SK-N-SH (cell line): ENCODE results near the gene ACTL10. TPM values are rescaled to one million over a fixed set of nuclear protein-coding genes. Genes with fewer than 3 reads are reported as not detected.
A peak's percentile ranks its signal among the peaks of the same experiment; 100 is the strongest.

ENCODE experiments used
- CTCF ChIA-PET: fragments of 300-600, 350-600 bp; formaldehyde crosslinking; extraction: SDS; loops from one replicate; lab custom pipeline; 2021; lab: Yijun Ruan, JAX
- POLR2A ChIA-PET: fragments of 350-600 bp; sonication (Branson Sonifier 250); formaldehyde crosslinking; extraction: SDS; loops from one replicate; lab custom pipeline; 2020; ENCODE audit warnings: antibody characterized with exemption, inconsistent platforms; lab: Yijun Ruan, JAX
- DNase-seq: peaks from one replicate; pipeline ENCODE4 v3.0.0; 2012
- H2AFZ ChIP-seq: fragments of 200-600 bp; sonication (generic); 2 replicates; pipeline ENCODE4 v1.8.1; 2016; ENCODE audit warnings: antibody characterized with exemption, mild to moderate bottlenecking, low read depth
- H3F3A ChIP-seq: fragments of 200-600 bp; sonication (generic); replicated peaks from 2 replicates; pipeline ENCODE3; 2016; ENCODE audit warnings: antibody characterized with exemption, mild to moderate bottlenecking; ENCODE audit not compliant: insufficient read depth
- H3K27ac ChIP-seq, 2 experiments: fragments of 200-500 bp in 1 of 2; fragments of 200-600 bp in 1 of 2; sonication (Bioruptor generic) in 1 of 2; sonication (generic), shearing (Covaris generic) in 1 of 2; 2 replicates each; pipeline versions ENCODE4 v1.5.1 to v1.6.1; 2014 to 2016; ENCODE audit warnings: low read depth in 2 of 2, inconsistent platforms in 1 of 2, low read length in 1 of 2, mild to moderate bottlenecking in 1 of 2, mixed read lengths in 1 of 2
- H3K27me3 ChIP-seq: fragments of 200-600 bp; sonication (generic), shearing (Covaris generic); 2 replicates; pipeline ENCODE4 v1.6.1; 2016; ENCODE audit warnings: mixed run types; ENCODE audit not compliant: insufficient read depth
- H3K36me3 ChIP-seq, 2 experiments: fragments of 200-500 bp in 1 of 2; fragments of 200-600 bp in 1 of 2; sonication (Bioruptor generic) in 1 of 2; sonication (generic) in 1 of 2; replicated peaks in 1 of 2; 2 replicates each; pipeline versions ENCODE3 to v1.5.1; 2014 to 2016; ENCODE audit warnings: low read length in 1 of 2, mild to moderate bottlenecking in 1 of 2; ENCODE audit not compliant: insufficient read depth in 2 of 2, control insufficient read depth in 1 of 2
- H3K4me1 ChIP-seq, 2 experiments: fragments of 200-500 bp in 1 of 2; fragments of 200-600 bp in 1 of 2; sonication (Bioruptor generic) in 1 of 2; sonication (generic), shearing (Covaris generic) in 1 of 2; 2 replicates each; pipeline versions ENCODE4 v1.5.1 to v1.6.1; 2014 to 2016; ENCODE audit warnings: low read depth in 1 of 2, low read length in 1 of 2, mixed run types in 1 of 2; ENCODE audit not compliant: insufficient read depth in 2 of 2, control insufficient read depth in 1 of 2
- H3K4me2 ChIP-seq: fragments of 200-600 bp; sonication (generic), shearing (Covaris generic); 2 replicates; pipeline ENCODE4 v1.6.1; 2017; ENCODE audit warnings: mixed run types
- H3K4me3 ChIP-seq, 2 experiments: fragments of 200-500 bp in 1 of 2; fragments of 200-600 bp in 1 of 2; sonication (Bioruptor generic) in 1 of 2; sonication (generic), shearing (Covaris generic) in 1 of 2; 2 replicates each; pipeline versions ENCODE4 v1.5.1 to v1.8.1; 2014 to 2016; ENCODE audit warnings: low read depth in 2 of 2, inconsistent platforms in 1 of 2, low read length in 1 of 2, mild to moderate bottlenecking in 1 of 2, mixed read lengths in 1 of 2, moderate library complexity in 1 of 2
- H3K79me2 ChIP-seq: fragments of 200-600 bp; sonication (generic); 2 replicates; pipeline ENCODE4 v1.8.1; 2017; ENCODE audit warnings: mild to moderate bottlenecking; ENCODE audit not compliant: insufficient read depth
- H3K9ac ChIP-seq: fragments of 200-600 bp; sonication (generic); 2 replicates; pipeline ENCODE4 v1.6.1; 2017; ENCODE audit warnings: mixed run types
- H3K9me2 ChIP-seq: fragments of 200-600 bp; sonication (generic); 2 replicates; pipeline ENCODE4 v1.6.1; 2017; ENCODE audit warnings: mixed run types
- H3K9me3 ChIP-seq: fragments of 200-600 bp; sonication (generic); 2 replicates; pipeline ENCODE4 v1.6.1; 2017; ENCODE audit warnings: mixed run types, mild to moderate bottlenecking, moderate library complexity
- H4K20me1 ChIP-seq: fragments of 200-600 bp; sonication (generic); 2 replicates; pipeline ENCODE4 v1.6.1; 2017; ENCODE audit warnings: mild to moderate bottlenecking, mixed run types; ENCODE audit not compliant: insufficient read depth
- ELF1 ChIP-seq: IDR thresholded peaks from 2 replicates; pipeline ENCODE4 v1.4.0; 2012
- FOXM1 ChIP-seq: IDR thresholded peaks from 2 replicates; pipeline ENCODE4 v1.4.0; 2012; ENCODE audit warnings: low read depth, mild to moderate bottlenecking
- GATA2 ChIP-seq: sonication (generic); formaldehyde crosslinking; IDR thresholded peaks from 2 replicates; pipeline ENCODE4 v1.5.0; 2020; ENCODE audit warnings: mild to moderate bottlenecking, missing genetic modification reagents
- JUND ChIP-seq: IDR thresholded peaks from 2 replicates; pipeline ENCODE4 v1.4.0; 2012
- MEF2A ChIP-seq: IDR thresholded peaks from 2 replicates; pipeline ENCODE4 v1.4.0; 2012; ENCODE audit warnings: low read depth, borderline replicate concordance
- MXI1 ChIP-seq: IDR thresholded peaks from 2 replicates; pipeline ENCODE4 v1.6.1; 2012; ENCODE audit warnings: mild to moderate bottlenecking, low read depth, low read length, improper control_type of control experiment
- NFIC ChIP-seq: IDR thresholded peaks from 2 replicates; pipeline ENCODE4 v1.4.0; 2012; ENCODE audit warnings: borderline replicate concordance
- POLR2AphosphoS5 ChIP-seq: IDR thresholded peaks from 2 replicates; pipeline ENCODE4 v1.6.1; 2012; ENCODE audit warnings: low read depth, low read length
- RAD21 ChIP-seq: IDR thresholded peaks from 2 replicates; pipeline ENCODE4 v1.6.1; 2012; ENCODE audit warnings: mild to moderate bottlenecking, low read length
- TCF12 ChIP-seq: IDR thresholded peaks from 2 replicates; pipeline ENCODE4 v1.4.0; 2012
- YY1 ChIP-seq: IDR thresholded peaks from 2 replicates; pipeline ENCODE4 v1.4.0; 2012; ENCODE audit warnings: low read depth, mild to moderate bottlenecking
- WGBS: methylation state at CpG from one replicate; pipeline ENCODE4 v1.1.6; 2017; ENCODE audit warnings: low lambda C conversion rate; 5-methylcytosine and 5-hydroxymethylcytosine counted together
- polyA plus RNA-seq, 3 experiments: library from polyadenylated mRNA; depleted of rRNA; stranded (reverse); fragments of >200 nt; gene quantifications; 2 replicates each; pipeline ENCODE4 v1.2.3, GENCODE V29; 2012
- TF ChIP-seq, protein P1 (sequence below): fragments of 150-350 bp; IDR thresholded peaks from 2 replicates; pipeline ENCODE4 v1.6.1; 2017; ENCODE audit warnings: antibody characterized with exemption, low read length, low read depth, borderline replicate concordance
- TF ChIP-seq, protein P2 (sequence below): fragments of 200-600 bp; sonication (generic); IDR thresholded peaks from 2 replicates; pipeline ENCODE4 v1.6.1; 2017; ENCODE audit warnings: antibody characterized with exemption, mild to moderate bottlenecking, moderate library complexity
- TF ChIP-seq, protein P3 (sequence below): IDR thresholded peaks from 2 replicates; pipeline ENCODE4; 2012

ACTL10 gene
- polyA plus RNA-seq, 1 of the 3 experiments (the other 2 are of a cell fraction): 0.25 TPM

DNA sequence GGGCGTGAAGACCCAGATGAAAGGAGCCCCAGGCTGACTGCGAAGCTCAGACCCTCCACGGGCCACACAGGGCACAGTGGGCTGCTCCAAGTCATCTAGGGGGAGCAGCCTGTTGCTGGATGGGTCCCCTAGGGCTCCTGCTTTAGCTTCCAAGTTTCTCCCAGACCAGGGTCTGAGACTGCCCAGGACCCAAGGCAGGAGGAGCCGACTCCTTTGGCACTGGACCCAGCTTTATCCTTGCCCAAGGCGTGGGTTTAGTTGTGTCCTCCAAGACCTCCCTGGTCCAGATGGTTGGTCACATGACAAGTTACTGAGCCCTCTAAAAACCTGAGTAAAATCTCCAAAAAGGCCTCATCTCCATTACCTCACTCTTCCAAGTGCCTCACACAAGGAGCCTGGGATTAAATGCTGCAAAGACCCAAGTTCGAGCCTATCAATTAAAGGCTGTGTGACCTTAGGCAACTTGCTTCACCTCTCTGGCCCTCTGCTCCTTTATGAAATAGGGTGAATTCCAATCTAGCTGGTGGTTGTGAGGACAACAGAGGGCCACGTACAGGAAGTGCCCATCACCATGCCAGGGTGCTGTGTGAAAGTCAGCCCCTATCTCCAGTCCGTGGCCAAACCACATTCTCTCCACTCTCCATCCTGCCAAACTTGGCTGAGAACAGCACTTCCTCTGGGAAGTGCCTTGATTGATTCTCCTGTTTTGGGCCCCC is 5.0 kb downstream of the ACTL10 start:
- 90% methylated on average over 4 of the region's 8 CpGs for WGBS

More for the DNA sequence above, 5.0 kb downstream of the ACTL10 start:
- ChIA-PET POLR2A (no interaction called here), CTCF (interaction anchor here (1.0 to 10.6 kb wide), 5 partner anchors 13 to 214 kb away, joined by 4 to 114 read pairs (median 6); partner anchors contain the start of gene ZNF341)
- DNase-seq: no peak
- TF ChIP-seq ELF1 (no peak), GATA2 (CRISPR knock-in tag) (no peak), TCF12 (no peak), NFIC (no peak), FOXM1 (no peak), RAD21 (no peak), MEF2A (no peak), JUND (no peak), MXI1 (no peak), YY1 (no peak), POLR2AphosphoS5 (no peak)
- TF ChIP-seq, protein P1, sequence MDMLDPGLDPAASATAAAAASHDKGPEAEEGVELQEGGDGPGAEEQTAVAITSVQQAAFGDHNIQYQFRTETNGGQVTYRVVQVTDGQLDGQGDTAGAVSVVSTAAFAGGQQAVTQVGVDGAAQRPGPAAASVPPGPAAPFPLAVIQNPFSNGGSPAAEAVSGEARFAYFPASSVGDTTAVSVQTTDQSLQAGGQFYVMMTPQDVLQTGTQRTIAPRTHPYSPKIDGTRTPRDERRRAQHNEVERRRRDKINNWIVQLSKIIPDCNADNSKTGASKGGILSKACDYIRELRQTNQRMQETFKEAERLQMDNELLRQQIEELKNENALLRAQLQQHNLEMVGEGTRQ: no peak
- TF ChIP-seq, protein P2, sequence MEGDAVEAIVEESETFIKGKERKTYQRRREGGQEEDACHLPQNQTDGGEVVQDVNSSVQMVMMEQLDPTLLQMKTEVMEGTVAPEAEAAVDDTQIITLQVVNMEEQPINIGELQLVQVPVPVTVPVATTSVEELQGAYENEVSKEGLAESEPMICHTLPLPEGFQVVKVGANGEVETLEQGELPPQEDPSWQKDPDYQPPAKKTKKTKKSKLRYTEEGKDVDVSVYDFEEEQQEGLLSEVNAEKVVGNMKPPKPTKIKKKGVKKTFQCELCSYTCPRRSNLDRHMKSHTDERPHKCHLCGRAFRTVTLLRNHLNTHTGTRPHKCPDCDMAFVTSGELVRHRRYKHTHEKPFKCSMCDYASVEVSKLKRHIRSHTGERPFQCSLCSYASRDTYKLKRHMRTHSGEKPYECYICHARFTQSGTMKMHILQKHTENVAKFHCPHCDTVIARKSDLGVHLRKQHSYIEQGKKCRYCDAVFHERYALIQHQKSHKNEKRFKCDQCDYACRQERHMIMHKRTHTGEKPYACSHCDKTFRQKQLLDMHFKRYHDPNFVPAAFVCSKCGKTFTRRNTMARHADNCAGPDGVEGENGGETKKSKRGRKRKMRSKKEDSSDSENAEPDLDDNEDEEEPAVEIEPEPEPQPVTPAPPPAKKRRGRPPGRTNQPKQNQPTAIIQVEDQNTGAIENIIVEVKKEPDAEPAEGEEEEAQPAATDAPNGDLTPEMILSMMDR: no peak
- TF ChIP-seq, protein P3, sequence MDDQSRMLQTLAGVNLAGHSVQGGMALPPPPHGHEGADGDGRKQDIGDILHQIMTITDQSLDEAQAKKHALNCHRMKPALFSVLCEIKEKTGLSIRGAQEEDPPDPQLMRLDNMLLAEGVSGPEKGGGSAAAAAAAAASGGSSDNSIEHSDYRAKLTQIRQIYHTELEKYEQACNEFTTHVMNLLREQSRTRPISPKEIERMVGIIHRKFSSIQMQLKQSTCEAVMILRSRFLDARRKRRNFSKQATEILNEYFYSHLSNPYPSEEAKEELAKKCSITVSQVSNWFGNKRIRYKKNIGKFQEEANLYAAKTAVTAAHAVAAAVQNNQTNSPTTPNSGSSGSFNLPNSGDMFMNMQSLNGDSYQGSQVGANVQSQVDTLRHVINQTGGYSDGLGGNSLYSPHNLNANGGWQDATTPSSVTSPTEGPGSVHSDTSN: no peak
- H3K4me1 ChIP-seq: peaks cover 8 to 44% of the 10 kb centered on the region in 2 experiments; a peak in 2 of 4 replicates
- H3F3A ChIP-seq: peaks cover 22% of the 10 kb centered on the region
- H3K9ac ChIP-seq: no peak overlapping the region
- no peaks in the 10 kb centered on the region for H3K9me2 ChIP-seq
- no peaks in the 10 kb centered on the region for H3K27me3 ChIP-seq
- H2AFZ ChIP-seq: no peak overlapping the region
- peaks cover 10% of the 10 kb centered on the region; the same call in 1 of the 2 replicates for H3K79me2 ChIP-seq
- no peak overlapping the region for H3K4me3 ChIP-seq
- no peak overlapping the region for H3K27ac ChIP-seq
- peak overlapping the region; percentile 99; the same call in 1 of the 2 replicates for H3K4me2 ChIP-seq
- H3K36me3 ChIP-seq: peaks cover 8 to 17% of the 10 kb centered on the region in 2 experiments
- H4K20me1 ChIP-seq: 0 out of 2 replicates have a peak, but pooled peaks cover 4% of the 10 kb centered on the region
- H3K9me3 ChIP-seq: no peaks in the 10 kb centered on the region
